ENCODE measurements around the gene ZNF148. TPM values are rescaled to one million over a fixed set of nuclear protein-coding genes. Genes with fewer than 3 reads are reported as not detected.

Gene ZNF148
- total RNA-seq, 1 experiment from 2014 or later = 55.8 TPM

- ATAC-seq (no peak), DNase-seq (ENCODE audit: low read depth, low spot score) (no peak)
- no peak overlapping the region for H3K27ac ChIP-seq (ENCODE audit: low read length)
- H3K27me3 ChIP-seq (ENCODE audit: control insufficient read depth, insufficient read depth, low read length) = no peaks in the 10 kb centered on the region
- H3K4me3 ChIP-seq (ENCODE audit: low read depth in 2 of 2, low read length in 2 of 2) = no peak overlapping the region
- intact Hi-C loops (cut with micrococcal nuclease; ENCODE audit: unreplicated experiment) (no loop called here), in situ Hi-C loops (cut with HindIII; ENCODE audit: low pct_unique_long_range_greater_than_20kb, low sequenced_read_pairs) (no loop called here)
- POLR2A ChIA-PET = no interaction called here
- BruUV-seq (replicated peaks) = no TSS peak
- H3K9me3 ChIP-seq (ENCODE audit: control insufficient read depth, insufficient read depth, low read depth, low read length) = no peaks in the 10 kb centered on the region
- CTCF ChIA-PET = no interaction called here
- H3K4me1 ChIP-seq (ENCODE audit: control insufficient read depth, insufficient read depth, low read length) = peaks cover 7% of the 10 kb centered on the region; the same call in 1 of the 2 replicates
- peaks cover 3% of the 10 kb centered on the region; the same call in 1 of the 2 replicates for H3K36me3 ChIP-seq (ENCODE audit: control insufficient read depth, insufficient read depth, low read length)
- TF ChIP-seq TCF7L2 (IDR thresholded peaks at IDR 0.05; ENCODE audit: low read depth, low read length) (no peak), REST (IDR thresholded peaks at IDR 0.05; ENCODE audit: insufficient read depth in 1 of 2, low read depth in 2 of 2, low read length in 1 of 2) (no peak), CTCF (IDR thresholded peaks at IDR 0.05) (no peak), POLR2AphosphoS5 (IDR thresholded peaks at IDR 0.05; ENCODE audit: low read depth, low read length) (no peak), SIN3A (IDR thresholded peaks at IDR 0.05; ENCODE audit: borderline replicate concordance, insufficient read depth, low read depth, low read length) (no peak)
These were observed 56.3 kb downstream of the ZNF148 start for GRCh38 chr3:125318871-125319270.

GRCh38 chr3:125318167-125318865, 56.8 kb downstream of the ZNF148 start:
- Histone ChIP-seq H3K4me3 (ENCODE audit: low read depth in 2 of 2, low read length in 2 of 2) (no peak overlapping the region), H3K36me3 (ENCODE audit: control insufficient read depth, insufficient read depth, low read length) (peaks cover 3% of the 10 kb centered on the region; the same call in 1 of the 2 replicates), H3K27ac (ENCODE audit: low read length) (no peak overlapping the region), H3K4me1 (ENCODE audit: control insufficient read depth, insufficient read depth, low read length) (peaks cover 7% of the 10 kb centered on the region; the same call in 1 of the 2 replicates), H3K27me3 (ENCODE audit: control insufficient read depth, insufficient read depth, low read length) (no peaks in the 10 kb centered on the region), H3K9me3 (ENCODE audit: control insufficient read depth, insufficient read depth, low read depth, low read length) (no peaks in the 10 kb centered on the region)
- ATAC-seq (no peak), DNase-seq (ENCODE audit: low read depth, low spot score) (no peak)
- in situ Hi-C loops (cut with HindIII; ENCODE audit: low pct_unique_long_range_greater_than_20kb, low sequenced_read_pairs) (no loop called here), intact Hi-C loops (cut with micrococcal nuclease; ENCODE audit: unreplicated experiment) (no loop called here)
- TF ChIP-seq CTCF (IDR thresholded peaks at IDR 0.05) (no peak), TCF7L2 (IDR thresholded peaks at IDR 0.05; ENCODE audit: low read depth, low read length) (no peak), REST (IDR thresholded peaks at IDR 0.05; ENCODE audit: insufficient read depth in 1 of 2, low read depth in 2 of 2, low read length in 1 of 2) (no peak), SIN3A (IDR thresholded peaks at IDR 0.05; ENCODE audit: borderline replicate concordance, insufficient read depth, low read depth, low read length) (no peak), POLR2AphosphoS5 (IDR thresholded peaks at IDR 0.05; ENCODE audit: low read depth, low read length) (no peak)
- TSS peak; percentile 13 for BruUV-seq (replicated peaks)
- POLR2A ChIA-PET = no interaction called here
- CTCF ChIA-PET = no interaction called here
